ENCODE results near the gene NPC1L1.

NPC1L1 gene, protein sequence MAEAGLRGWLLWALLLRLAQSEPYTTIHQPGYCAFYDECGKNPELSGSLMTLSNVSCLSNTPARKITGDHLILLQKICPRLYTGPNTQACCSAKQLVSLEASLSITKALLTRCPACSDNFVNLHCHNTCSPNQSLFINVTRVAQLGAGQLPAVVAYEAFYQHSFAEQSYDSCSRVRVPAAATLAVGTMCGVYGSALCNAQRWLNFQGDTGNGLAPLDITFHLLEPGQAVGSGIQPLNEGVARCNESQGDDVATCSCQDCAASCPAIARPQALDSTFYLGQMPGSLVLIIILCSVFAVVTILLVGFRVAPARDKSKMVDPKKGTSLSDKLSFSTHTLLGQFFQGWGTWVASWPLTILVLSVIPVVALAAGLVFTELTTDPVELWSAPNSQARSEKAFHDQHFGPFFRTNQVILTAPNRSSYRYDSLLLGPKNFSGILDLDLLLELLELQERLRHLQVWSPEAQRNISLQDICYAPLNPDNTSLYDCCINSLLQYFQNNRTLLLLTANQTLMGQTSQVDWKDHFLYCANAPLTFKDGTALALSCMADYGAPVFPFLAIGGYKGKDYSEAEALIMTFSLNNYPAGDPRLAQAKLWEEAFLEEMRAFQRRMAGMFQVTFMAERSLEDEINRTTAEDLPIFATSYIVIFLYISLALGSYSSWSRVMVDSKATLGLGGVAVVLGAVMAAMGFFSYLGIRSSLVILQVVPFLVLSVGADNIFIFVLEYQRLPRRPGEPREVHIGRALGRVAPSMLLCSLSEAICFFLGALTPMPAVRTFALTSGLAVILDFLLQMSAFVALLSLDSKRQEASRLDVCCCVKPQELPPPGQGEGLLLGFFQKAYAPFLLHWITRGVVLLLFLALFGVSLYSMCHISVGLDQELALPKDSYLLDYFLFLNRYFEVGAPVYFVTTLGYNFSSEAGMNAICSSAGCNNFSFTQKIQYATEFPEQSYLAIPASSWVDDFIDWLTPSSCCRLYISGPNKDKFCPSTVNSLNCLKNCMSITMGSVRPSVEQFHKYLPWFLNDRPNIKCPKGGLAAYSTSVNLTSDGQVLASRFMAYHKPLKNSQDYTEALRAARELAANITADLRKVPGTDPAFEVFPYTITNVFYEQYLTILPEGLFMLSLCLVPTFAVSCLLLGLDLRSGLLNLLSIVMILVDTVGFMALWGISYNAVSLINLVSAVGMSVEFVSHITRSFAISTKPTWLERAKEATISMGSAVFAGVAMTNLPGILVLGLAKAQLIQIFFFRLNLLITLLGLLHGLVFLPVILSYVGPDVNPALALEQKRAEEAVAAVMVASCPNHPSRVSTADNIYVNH (N-terminal part only)

GRCh38 chr7:44541028-44541869 is at the start of gene NPC1L1:
NPC1L1 (minus strand) TSS chr7:44541330; CDS start chr7:44541259, 71 bp downstream.
- no peak for DNase-seq (ENCODE audit: low read depth in 4 of 4, low spot score in 1 of 4)

GRCh38 chr7:44590910-44591309 is 49.8 kb upstream of the NPC1L1 start:
- DNase-seq (ENCODE audit: low read depth in 4 of 4, low spot score in 1 of 4) = no peak

DNA sequence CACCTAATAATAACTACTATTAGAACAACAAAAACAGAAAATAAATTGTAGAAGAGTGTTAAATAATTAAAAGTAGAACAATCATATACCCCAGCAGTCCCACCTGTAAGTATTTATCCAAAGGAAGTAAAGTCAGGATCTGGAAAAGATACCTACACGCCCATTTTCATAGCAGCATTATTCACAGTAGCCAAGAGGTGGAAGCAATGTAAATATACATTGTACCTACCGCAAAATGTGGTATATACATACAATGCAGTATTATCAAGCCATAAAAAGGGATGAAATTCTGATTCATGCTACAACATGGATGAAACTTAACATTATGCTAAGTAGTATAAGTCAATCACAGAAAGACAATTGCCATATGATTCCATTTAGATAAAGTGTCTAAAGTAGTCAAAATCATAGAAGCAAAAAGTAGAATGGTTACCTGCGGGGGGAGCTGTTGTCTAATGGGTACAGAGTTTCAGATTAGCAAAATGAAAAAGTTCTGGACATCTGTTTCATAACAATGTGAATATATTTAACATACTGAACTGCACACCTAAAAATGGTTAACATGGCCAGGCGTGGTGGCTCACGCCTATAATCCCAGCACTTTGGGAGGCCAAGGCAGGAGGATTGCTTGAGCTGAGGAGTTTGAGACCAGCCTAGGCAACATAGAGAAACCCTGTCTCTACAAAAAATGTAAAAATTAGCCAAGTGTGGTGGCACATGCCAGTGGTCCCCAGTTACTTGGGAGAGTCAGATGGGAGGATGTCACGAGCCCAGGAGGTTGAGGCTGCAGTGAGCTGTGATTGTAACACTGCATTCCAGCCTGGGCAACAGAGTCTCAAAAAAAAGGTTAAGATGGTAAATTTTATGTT is 46.9 kb upstream of the NPC1L1 start:
- DNase-seq (ENCODE audit: low read depth in 4 of 4, low spot score in 1 of 4) = peak in 1 of 4 experiments; percentile 37

DNA sequence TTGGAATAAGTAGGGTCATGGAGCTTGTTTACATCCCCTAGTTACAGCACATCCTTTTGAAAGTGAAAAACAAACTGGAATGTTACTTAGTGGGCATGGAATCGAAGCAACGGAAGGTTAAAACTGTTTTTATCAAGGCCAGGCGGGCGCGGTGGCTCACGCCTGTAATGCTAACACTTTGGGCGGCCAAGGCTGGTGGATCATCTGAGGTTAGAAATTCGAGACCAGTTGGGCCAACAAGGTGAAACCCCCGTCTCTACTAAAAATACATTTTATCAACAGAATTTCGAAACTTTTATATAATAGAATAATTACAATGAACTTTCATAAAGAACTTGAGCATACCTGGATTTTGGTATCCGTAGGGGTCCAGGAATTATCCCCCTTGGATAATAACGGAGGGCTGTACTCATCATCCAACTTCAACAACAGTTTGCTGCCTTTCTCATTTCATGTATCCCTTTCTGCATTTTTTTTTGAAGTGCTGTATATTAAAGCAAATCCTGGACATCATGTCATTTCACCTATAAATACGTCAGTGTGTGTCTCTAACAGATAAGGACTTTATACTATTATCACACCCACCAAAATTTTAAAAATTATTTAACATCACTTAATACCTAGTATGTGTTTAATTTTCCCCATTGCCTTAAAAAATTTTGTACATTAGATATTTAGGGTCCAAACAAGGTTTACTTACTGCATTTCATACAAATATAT is 42.2 kb upstream of the NPC1L1 start:
- no peak for DNase-seq (ENCODE audit: low read depth in 4 of 4, low spot score in 1 of 4)

- DNase-seq (ENCODE audit: low read depth in 4 of 4, low spot score in 1 of 4) = peak; percentile 98 to 100 (median 100)
Observed at GRCh38 chr7:44581879-44582603, 40.9 kb upstream of the NPC1L1 start, which contains the start of gene TMED4. TMED4 (minus strand) TSS chr7:44582231; CDS start chr7:44582206, 25 bp downstream.

- peak in 1 of 4 experiments; percentile 28 for DNase-seq (ENCODE audit: low read depth in 4 of 4, low spot score in 1 of 4)
Observed at GRCh38 chr7:44580945-44581878, 40.1 kb upstream of the NPC1L1 start.

GRCh38 chr7:44576228-44576627 is 35.1 kb upstream of the NPC1L1 start:
- no peak for DNase-seq (ENCODE audit: low read depth in 4 of 4, low spot score in 1 of 4)

- no peak for DNase-seq (ENCODE audit: low read depth in 4 of 4, low spot score in 1 of 4)
Observed at GRCh38 chr7:44575054-44575453, 33.9 kb upstream of the NPC1L1 start.

GRCh38 chr7:44574287-44574872 is 33.2 kb upstream of the NPC1L1 start:
- no peak for DNase-seq (ENCODE audit: low read depth in 4 of 4, low spot score in 1 of 4)

GRCh38 chr7:44573464-44574286 is 32.5 kb upstream of the NPC1L1 start, which contains the start of gene DDX56:
DDX56 (minus strand) TSS chr7:44573908; CDS start chr7:44573895, 13 bp downstream.
- peak; percentile 84 to 92 (median 88) for DNase-seq (ENCODE audit: low read depth in 4 of 4, low spot score in 1 of 4)

DNA sequence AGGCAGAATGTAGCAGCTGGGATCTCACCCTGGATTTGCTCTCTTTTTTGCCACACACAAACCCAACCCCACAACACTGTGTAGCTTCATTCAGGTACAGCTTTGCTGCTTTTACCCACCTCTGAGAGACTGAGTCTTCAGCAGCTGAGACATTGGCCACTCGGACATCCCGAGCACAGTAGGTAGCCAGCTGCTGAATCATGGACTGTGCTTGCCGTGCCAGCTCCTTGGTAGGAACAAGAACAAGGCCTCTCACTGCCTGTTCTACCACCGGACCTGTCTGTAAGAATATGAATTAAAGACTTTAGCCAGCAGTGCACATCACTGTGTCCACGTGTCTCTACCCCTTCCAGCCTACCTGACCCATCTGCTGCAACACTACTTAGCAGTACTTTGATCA is 31.6 kb upstream of the NPC1L1 start:
- DNase-seq (ENCODE audit: low read depth in 4 of 4, low spot score in 1 of 4) = no peak

GRCh38 chr7:44569959-44570358 is 28.8 kb upstream of the NPC1L1 start:
- no peak for DNase-seq (ENCODE audit: low read depth in 4 of 4, low spot score in 1 of 4)

DNA sequence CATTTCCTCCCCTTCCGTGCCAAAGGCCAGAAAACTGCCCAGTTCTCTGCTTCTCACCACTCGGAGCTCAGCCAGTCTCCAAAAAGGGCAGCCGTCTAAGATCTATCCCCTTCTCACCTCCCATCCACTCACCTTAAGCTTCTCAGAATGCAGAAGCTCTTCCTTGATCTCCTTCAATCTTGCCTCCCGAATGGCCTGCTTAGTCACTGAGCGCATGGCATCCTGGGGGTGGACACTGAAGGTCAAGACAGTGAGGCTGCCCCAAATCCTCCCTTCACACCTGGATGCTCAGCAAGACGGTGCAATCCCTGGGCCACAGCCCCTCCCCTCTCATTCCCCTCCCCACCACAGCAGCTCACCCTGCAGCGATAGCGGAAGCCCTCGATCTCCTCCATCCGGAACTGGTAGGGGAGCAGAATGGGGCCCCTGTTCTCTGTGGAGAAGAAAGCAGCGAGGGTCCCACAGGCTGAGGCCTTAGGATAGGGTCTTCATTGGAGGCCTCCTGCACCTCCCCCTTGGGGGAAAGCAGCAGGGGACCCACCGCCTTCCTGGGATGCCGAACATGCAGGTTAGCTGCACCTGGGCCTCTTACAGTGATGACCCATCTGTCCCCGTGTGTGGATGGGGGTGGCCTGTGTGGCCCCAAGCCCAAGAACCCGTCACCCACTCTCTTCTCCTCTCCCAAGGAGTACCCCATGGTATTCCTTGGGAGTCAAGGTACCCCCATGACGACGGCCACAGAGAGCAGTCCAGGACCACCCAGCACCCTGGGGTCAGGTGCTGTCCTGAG is 27.8 kb upstream of the NPC1L1 start:
- DNase-seq (ENCODE audit: low read depth in 4 of 4, low spot score in 1 of 4) = no peak

GRCh38 chr7:44567884-44568283 is 26.8 kb upstream of the NPC1L1 start:
- no peak for DNase-seq (ENCODE audit: low read depth in 4 of 4, low spot score in 1 of 4)

DNA sequence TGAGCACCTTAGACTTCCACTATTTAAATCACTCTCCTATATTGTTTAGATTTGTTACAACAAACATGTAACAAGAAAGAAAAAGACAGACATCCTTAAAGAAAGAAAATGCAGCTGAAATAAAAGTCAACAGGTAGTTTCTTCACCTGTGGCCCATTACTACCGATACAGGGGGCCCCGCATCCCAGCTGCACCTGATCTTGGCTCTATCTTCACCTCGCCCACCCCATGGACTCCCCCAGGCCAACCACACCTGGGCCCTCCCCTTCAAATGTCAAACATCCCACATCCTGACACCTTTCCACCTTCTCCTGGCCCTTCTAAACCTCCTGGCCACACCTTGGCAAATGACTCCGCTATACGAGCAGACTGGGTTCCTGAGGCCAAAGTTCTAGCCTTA is 25.6 kb upstream of the NPC1L1 start:
- no peak for DNase-seq (ENCODE audit: low read depth in 4 of 4, low spot score in 1 of 4)

Data from stimulated activated CD4-positive, alpha-beta T cell treated with anti-CD3 and anti-CD28 coated beads, Interleukin-1b, Interleukin-23, amount 100 ng/mL, for 24 hours (primary cell).